ENCODE results near the gene TBPL1.

Gene TBPL1

DNA sequence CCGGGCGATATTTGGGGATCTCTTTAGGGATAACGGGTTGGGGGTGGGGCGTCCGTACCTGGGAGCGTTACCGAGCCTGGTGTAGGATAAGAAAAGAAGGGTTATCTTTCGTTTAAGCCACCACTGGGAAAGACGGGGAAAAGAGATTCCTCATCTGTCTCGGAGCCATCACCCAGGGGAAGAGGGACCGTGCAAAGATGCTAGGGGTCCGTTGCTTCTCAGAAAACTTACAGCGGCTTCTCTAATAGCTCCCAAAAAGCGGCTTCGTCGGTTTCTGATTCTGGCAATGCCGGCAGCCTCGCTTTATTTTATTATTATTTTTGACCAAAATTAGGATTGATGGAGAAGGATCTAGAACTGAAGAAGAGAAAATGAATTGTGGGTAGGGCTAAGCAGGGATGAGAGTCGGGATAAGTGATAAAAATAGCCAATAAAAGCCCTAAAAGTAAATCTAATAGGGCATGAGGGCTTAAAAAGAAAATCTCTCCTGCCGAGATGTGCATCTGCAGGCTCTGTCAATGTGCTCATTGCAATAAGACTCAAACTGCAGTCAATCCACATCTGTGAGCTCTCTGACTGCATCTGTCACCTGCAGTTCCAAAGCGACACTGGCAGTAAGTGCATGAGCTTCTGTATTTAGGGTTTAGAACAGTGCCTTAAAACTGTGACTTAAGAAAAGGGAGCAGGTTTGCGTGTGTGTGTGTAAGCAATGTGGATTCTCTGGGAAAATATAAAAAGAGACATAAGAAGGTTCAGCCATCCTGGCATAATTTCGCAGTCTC, 801 bp downstream of the TBPL1 start:
- no peak for DNase-seq (ENCODE audit: low read depth)

DNA sequence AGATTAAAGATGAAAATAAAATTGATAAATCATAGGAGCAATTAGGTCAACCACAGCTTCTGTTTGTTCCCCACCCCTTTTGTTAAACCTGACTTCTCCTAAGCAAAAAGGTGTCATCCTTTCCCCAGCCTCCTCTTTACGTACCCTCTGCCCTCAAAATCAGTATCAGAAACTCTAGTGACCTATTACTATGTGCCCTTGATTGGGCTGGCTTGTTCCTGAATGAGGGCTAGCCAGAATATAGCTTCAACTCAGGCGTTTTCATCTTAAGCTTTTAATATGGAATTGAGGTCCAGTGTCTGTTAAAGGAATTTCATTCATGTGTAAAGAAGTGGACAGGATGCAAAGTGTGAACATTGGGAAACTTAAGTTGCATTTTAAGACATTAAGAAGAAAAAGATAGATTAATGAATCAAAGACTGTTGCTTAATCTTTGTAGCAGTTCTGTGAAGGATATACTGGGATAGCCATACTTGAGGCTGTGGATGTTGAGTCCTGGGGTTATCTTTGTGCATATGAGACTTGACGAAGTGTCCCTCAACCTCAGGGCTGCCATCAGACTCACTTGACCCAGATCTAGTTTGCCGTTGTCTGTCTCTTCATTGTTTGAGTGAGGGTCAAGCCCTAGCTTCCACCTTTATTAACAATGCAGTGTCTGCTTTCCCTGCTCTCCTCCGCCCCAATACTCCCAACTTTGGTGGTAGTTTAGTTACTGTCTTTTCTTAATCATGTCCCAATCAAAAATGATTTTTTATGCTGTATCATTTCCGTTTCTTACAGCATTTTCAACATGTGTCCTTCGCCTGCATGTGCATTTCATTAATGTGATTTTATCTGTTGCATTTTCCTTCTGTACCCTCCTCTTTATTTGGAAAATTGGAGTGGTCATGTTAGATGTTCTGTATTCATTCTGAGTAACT, 1.9 kb downstream of the TBPL1 start:
- no peak for DNase-seq (ENCODE audit: low read depth)

DNA sequence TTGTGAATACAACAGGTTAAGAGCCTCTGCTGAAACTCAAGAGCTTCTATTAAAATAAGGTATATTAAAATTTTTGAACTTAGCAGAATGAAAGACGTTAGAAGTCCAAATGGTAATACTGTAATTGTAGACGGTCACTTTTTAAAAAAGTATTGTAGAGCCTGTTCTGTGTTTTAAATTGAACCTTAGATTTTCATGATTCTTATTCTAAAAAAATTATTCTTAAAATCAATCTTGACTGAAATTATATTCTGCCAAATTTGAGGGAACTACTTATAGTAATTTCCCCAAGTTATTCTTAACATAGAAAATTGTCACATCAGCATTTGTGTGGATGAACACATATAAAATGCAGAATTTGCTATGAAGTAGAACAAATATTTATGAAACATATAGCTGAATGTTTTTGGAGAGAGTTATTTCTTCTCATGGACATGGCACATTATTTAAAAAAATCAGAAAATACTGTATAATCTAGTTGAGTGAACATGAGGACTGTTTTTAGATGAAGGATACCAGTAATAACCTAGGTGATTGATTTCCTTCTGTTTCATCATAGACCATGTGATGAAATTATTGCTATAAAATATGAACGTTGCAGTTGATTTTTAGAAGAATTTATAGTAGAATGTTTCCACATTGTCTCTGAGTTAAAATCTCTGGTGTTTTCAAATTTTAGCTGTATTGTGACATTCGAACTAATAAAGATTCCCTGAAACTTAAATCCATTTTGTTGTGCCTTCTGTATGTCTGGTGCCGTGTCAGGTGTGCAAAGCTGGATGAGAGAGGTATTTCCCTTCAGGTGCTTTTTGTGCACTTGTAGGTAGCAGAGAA, 2.8 kb downstream of the TBPL1 start:
- DNase-seq (ENCODE audit: low read depth), result no peak

DNA sequence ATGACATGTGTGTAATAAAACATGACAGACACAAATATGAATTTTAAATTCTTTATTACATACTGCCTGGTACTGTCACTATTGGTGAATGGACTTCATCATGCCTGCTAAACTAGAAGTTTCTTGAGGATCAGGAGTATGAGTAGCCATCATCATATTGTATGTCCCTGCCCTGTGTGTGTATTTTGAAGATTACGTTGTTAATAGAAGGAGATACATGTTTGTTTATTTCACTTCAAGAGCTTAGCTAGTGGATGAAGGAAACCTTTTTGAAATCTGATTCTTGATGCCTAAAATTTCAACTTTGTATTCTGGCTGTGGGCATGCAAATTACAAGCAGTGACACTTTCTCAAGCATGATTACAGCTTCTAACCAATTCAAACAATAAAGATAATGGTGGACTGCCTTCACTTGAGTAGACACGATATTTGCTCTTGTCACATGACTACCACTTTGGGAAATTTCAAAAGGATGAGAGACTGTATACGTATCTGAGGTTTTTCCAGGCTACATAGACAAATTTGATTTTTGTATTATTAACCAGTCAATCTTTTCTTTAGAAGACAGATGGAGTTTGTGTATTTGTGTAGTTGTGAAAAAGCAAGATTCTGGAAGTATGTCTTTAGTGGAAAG, 3.5 kb downstream of the TBPL1 start:
- no peak for DNase-seq (ENCODE audit: low read depth)

DNA sequence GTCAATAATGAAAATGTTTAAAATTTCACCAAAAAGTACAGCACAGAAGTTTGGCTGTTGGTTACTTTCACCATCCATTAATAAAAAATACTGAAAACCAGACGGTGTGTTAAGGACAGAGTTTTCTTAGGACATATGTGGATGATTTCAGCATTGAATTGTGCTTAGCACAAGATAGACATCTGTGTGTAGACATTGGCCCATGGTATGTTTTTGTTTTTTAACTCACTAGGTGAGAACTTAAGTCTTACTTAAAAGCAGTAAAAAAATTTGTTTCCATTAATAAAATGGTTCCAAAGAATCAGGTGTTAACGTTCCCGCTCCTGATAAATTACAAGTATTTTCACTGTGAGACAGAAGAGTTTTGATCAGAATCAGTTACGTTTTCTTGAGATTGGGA, 4.2 kb downstream of the TBPL1 start:
- DNase-seq (ENCODE audit: low read depth), result no peak

DNA sequence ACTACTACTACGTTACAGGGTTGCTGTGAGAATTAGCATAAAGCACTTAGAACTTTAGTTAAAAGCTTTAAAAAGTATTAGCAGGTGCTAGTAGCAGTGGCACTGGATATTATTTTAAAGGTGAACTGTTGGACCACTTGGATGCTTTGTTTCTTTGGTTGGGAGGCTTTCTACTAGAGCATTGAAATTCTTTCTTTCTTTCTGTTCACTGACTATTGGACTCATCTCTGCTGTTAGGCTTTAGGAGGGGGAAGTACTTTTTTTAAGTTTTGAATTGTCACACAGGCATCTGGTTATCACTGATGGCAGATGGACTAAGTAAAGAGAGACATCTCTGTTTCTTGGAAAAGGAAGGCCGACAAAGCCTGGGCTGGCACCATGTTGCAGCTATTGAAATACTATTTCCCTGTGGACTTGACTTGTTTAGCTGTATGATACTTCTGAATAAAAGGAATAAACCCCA, 4.8 kb downstream of the TBPL1 start:
- no peak for DNase-seq (ENCODE audit: low read depth)

DNA sequence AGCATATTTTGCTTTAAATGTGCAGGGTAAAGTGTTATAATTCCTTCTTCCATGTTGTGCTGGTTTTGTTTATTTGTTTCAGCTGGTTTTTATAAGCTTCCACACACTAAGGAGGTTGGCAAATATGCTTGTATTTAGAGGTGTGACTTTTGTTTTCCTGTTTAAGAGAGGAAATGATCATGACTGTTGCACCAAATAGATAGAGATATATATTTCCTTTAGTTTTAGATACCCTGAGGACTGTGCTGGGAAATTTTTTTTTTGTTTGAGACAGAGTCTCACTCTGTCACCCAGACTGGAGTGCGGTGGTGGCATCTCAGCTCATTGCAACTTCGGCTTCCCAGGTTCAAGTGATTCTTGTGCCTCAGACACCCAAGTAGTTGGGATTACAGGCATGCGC, 5.8 kb downstream of the TBPL1 start:
- DNase-seq (ENCODE audit: low read depth), result no peak

DNA sequence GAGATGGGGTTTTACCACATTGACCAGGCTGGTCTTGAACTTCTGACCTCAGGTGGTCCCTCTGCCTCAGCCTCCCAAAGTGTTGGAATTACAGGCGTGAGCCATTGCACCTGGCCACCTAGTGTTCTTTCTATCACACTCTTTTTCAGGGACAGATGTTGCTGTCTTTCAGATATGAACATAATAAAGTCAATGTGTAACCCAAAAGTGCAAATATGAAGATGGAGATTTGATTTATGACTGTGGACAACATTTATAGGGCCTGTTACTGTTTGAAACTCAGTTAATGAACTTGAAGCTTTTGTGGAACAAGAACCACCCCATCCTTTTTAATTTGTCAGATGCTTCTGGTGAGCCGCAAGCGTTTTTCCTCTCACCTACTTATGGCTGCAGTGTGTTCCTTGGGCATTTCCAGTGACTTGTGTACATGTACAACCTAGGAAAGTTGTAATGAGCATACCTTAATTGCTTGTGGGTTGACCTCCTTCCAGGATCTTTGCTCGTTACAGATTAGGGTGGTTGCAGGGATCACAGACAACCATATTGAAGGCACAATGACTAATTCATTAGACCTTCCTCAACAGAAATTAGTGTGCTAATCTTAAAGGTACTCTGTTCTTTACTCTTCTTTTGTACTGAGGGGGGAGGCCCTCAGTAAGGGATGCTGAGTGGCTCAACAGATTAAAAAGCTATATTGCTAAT, 6.8 kb downstream of the TBPL1 start:
- no peak for DNase-seq (ENCODE audit: low read depth)

DNA sequence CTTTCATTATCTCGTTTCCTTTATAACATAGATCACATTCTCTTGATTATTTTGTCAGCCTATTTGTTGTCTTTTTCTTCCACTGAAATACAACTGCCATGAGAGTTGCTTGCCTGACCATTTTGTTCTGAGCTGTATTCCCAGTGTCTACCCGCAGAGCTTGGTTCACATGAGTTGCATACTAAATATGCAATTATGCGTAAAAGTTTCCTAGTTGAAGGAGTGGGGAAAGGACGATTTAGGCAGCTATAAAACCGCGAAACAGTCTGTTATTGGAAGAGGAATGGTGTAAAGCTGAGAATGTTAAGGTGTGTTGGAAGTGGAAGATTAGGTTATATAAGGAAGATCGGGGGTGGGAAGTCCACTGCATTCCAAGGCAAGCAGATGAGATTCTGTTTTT, 8.8 kb downstream of the TBPL1 start:
- DNase-seq (ENCODE audit: low read depth), result no peak

DNA sequence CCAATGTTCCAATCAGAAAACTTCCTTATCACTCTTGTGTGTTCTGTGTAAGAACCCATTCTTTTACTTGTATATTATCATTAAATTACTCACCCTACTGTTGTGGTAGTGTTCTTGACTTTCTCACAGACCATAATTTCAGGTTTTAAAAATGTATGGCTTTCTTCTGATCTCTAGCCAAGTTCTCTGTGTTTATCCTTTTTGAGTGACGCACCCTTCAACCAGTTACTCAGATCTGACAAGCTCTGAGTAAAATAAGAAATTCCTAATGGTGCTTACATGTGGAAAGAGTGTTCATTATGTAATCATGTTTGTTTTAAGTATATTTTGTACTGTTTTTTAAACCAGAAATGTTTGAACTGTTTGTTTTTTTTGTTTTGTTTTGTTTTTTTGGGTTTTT, 11.0 kb downstream of the TBPL1 start:
- DNase-seq (ENCODE audit: low read depth), result peak; percentile 35

DNA sequence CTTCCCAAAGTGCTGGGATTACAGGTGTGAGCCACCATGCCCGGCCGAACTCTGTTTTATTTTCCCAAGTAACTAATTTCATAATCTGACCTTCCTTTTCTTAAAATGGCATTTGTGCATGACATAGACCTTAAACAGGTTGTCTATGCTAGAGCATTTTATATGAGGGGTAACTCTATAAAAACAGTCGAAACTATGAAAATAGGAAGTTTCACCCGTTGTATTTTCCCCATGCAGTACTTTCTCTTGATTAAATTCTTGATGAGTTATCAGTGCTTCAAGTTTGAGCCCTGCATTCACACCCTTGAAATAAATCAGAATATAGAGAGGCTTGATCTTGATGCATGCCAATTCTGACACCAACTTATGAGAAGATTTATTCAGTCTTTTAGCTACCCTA, 11.7 kb downstream of the TBPL1 start:
- DNase-seq (ENCODE audit: low read depth), result no peak

DNA sequence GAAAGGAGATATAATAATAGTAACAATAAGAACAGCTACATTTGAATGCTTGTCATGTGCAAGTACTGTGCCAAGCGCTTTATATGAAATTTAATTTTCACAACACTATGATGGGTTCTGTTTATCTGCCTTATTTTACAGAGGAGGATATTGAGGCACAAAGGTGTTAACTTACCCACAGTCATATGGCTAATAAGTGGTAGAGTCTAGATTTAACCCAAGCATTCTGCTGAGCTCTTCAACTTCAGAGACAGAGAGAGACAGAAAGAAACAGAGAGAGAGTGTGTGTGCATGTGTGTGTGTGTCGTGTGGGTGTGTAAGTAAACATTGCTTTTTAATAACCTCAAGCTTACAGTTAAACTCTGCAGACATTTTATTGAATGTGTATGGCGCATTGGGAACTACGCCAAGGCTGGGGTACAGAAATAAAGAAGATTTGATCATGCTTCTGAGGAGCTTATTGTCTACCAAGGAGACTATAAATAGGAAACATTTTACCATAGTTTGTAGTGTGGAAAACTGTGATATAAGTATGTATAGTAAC, 12.9 kb downstream of the TBPL1 start:
- no peak for DNase-seq (ENCODE audit: low read depth)

DNA sequence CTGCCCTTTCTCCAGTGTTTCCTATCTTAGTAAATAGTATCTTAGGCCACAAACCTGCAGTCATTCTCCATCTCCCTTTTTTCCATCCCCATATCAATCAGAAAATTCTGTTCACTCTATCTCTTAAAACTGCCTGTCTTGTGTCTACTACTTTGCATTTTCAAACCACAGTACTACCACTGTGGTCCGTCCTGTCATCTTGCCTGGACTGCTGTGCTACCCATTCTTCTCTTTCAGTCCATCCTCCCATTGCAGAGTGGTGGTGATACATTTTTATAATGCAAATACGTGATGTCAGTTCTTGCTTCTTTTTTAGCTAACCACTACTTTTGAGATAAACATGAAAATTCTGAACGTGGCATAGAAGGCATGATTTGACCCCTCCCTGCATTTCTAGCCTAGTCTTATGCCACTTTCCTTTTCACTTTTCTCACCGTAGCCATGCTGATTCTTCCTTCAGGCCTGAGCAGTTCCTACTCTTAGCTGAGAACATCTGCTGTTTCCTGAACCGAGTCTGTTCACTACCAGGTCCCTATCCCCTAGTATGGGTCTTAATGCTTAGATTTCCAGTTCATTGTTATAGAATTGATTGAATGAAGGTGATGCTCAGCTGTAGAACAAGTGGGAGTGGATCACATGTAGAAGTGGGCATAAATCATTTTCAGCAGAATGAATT, 13.8 kb downstream of the TBPL1 start:
- no peak for DNase-seq (ENCODE audit: low read depth)

DNA sequence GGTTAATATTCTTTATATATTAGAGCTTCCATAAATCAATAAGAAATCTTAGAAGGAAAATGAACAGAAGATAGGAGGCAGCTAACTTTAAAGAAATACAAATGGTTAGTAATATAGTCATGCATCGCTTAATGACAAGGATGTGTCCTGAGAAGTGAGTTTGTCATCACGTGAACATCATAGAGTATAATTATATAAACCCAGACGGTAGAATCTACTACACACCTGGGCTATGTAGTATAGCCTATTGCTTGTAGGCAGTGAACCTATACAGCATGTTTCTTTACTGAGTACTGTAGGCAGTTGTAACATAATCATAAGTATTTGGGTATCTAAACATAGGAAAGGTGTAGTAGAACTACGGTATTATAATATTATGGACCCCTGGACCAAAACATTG, 14.3 kb downstream of the TBPL1 start:
- DNase-seq (ENCODE audit: low read depth), result no peak

DNA sequence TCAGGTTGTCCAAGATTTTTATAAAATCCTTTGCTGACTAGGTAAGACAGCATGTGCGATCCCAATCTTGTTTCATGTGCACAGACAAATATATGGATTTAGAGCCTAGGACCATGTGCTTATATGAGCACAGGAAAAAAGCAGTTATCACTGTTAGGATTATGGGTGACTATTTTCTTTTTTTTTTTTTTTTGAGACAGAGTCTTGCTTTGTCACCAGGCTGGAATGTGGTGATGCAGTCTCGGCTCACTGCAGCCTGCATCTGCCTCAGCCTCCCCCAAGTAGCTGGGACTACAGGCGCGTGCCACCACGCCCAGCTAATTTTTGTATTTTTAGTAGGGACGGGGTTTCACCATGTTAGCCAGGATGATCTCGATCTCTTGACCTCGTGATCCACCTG, 14.8 kb downstream of the TBPL1 start:
- peak; percentile 37 for DNase-seq (ENCODE audit: low read depth)

DNA sequence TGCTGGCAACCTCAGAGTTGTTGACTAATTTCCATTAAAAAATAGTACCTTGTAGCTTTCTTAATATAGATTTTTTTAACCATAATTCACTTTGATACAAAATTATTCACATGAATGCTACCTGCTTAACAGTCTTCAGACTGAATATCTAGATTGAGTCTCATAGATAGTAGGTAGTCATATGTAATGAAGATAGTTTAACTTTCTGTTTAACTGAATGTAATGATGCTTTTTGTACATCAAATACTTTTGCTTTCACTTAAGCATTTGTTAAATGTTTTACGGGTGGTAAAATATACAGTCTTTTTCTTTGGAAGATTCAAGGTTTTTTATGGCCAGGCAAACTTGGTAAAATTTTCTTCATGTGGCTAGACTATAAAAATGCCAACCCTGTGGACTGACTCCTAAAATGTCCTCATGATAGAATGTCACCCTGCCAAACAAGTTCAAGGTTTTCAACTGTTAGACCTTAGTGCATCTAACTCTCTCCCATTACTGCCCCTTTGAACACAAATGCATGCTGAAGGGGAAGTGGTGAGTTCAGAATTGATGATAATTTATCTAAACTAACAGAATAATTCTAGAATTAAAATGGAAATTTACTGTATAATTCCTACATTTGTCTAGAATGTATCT, 16.4 kb downstream of the TBPL1 start:
- DNase-seq (ENCODE audit: low read depth), result no peak

DNA sequence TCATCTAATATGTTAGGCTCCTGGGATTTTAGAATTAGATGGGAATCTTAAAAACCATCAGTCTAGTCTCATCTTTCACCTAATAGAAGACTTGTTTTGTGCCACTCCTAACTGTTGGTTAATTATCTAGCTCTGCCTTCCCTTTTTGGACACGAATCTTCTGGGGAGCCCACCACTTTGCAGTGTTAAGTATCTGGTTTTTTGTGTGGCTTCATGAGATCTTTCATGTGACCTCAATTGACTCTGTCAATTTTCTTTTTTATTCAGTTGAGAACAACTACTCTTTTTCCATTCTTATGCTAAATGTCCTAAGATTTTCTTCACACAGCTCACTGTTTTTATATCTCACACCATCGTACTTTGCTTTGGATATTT, 16.9 kb downstream of the TBPL1 start:
- DNase-seq (ENCODE audit: low read depth), result no peak

DNA sequence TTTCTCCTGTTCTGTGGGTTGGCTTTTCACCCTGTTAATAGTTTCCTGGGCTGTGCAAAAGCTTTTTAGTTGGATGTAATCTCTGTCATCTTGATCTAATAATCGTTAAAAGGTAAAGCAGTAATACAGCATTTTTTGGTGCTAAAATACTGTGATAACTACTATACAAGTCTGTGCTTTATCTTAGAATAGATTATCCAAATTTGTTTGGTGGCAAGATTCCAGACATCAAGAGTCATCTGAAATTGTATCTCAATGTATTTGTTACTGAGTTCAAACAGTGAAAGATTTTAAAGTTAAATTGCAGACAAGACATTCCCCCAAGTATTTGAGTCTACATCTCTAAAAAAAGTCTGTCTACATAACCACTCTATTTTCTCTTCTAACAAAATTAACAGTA, 18.8 kb downstream of the TBPL1 start:
- DNase-seq (ENCODE audit: low read depth), result no peak

DNA sequence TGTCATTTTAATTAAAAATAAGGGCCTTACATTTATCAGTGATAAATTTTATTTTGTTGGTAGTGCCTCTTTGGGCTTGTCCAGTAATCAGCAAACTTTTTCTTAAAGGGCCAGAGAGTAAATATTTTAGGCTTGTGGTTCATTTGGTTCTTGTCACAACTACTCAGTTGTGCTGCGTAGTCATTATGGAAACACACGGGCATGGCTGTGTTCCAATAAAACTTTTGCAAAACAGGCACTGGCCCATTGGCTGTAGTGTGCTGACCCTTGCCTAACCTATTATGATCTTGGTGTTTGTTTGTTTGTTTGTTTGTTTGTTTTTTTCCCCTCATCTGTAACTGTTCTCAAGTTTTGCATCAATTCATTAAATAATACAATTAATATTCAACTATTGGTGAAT, 19.4 kb downstream of the TBPL1 start:
- no peak for DNase-seq (ENCODE audit: low read depth)
